DOHH2 (cell line): ENCODE data around the gene RPS14.
A peak's percentile ranks its signal among the peaks of the same experiment; 100 is the strongest.

Experiments used
- H3F3A ChIP-seq: fragments of 200-600 bp; sonication (generic), shearing (Covaris generic); 2 replicates; pipeline ENCODE4 v1.6.0; 2016; ENCODE audit warnings: antibody characterized with exemption, mild to moderate bottlenecking; ENCODE audit not compliant: control insufficient read depth, insufficient read depth
- H3K27ac ChIP-seq: fragments of 200-600 bp; sonication (generic); 2 replicates; pipeline ENCODE4 v1.5.1; 2014; ENCODE audit warnings: low read depth, mild to moderate bottlenecking, low read length, moderate library complexity
- H3K27me3 ChIP-seq: fragments of 200-600 bp; sonication (generic); 2 replicates; pipeline ENCODE4 v1.6.1; 2014; ENCODE audit warnings: mild to moderate bottlenecking, low read length, mixed read lengths; ENCODE audit not compliant: control insufficient read depth
- H3K36me3 ChIP-seq: fragments of 200-600 bp; sonication (generic); 2 replicates; pipeline ENCODE4 v1.6.1; 2014; ENCODE audit warnings: mild to moderate bottlenecking, low read length, moderate library complexity, mixed read lengths; ENCODE audit not compliant: control insufficient read depth
- H3K4me1 ChIP-seq: fragments of 200-600 bp; sonication (generic); 2 replicates; pipeline ENCODE4 v1.6.1; 2014; ENCODE audit warnings: mild to moderate bottlenecking, low read length, mixed read lengths; ENCODE audit not compliant: control insufficient read depth
- H3K4me2 ChIP-seq: fragments of 200-600 bp; sonication (generic); 2 replicates; pipeline ENCODE4 v1.6.0; 2014; ENCODE audit warnings: mild to moderate bottlenecking, low read length, moderate library complexity
- H3K4me3 ChIP-seq: fragments of 200-600 bp; sonication (generic); 2 replicates; pipeline ENCODE4 v1.5.1; 2014; ENCODE audit warnings: mild to moderate bottlenecking, low read length, mixed read lengths
- H3K79me2 ChIP-seq: fragments of 200-600 bp; sonication (generic); 2 replicates; pipeline ENCODE4 v1.6.1; 2014; ENCODE audit warnings: mild to moderate bottlenecking, low read length, mixed read lengths; ENCODE audit not compliant: control insufficient read depth
- H3K9me2 ChIP-seq: fragments of 200-600 bp; sonication (generic); replicated peaks from 2 replicates; pipeline ENCODE4 v1.6.1; 2014; ENCODE audit warnings: mild to moderate bottlenecking, low read length, mixed read lengths; ENCODE audit not compliant: control insufficient read depth
- H3K9me3 ChIP-seq: fragments of 200-600 bp; sonication (generic); 2 replicates; pipeline ENCODE4 v1.6.1; 2014; ENCODE audit warnings: antibody characterized with exemption, low read length, mixed read lengths; ENCODE audit not compliant: control insufficient read depth, insufficient read depth
- H4K20me1 ChIP-seq: fragments of 200-600 bp; sonication (generic); 2 replicates; pipeline ENCODE4 v1.6.0; 2014; ENCODE audit warnings: low read depth, mild to moderate bottlenecking, antibody characterized with exemption, low read length, moderate library complexity; ENCODE audit not compliant: control insufficient read depth, insufficient read depth
- EZH2phosphoT487 ChIP-seq: fragments of 200-600 bp; sonication (generic); IDR thresholded peaks from 2 replicates; pipeline ENCODE4 v1.6.1; 2017; ENCODE audit warnings: borderline replicate concordance, mild to moderate bottlenecking, antibody characterized with exemption, low read length, moderate library complexity, mixed read lengths
- TF ChIP-seq, protein P1 (sequence below): fragments of 200-600 bp; sonication (generic); IDR thresholded peaks from one replicate; pipeline ENCODE4 v1.5.1; 2014; ENCODE audit warnings: antibody characterized with exemption, mild to moderate bottlenecking, low read depth, low read length; ENCODE audit not compliant: poor library complexity, severe bottlenecking

Gene RPS14

GRCh38 chr5:150398722-150399523, 50.6 kb downstream of the RPS14 start:
- no peaks in the 10 kb centered on the region for H3K27me3 ChIP-seq
- H3K4me2 ChIP-seq = peak overlapping the region; percentile 20
- H3K9me2 ChIP-seq = no peaks in the 10 kb centered on the region
- H3K9me3 ChIP-seq = no peaks in the 10 kb centered on the region
- peaks cover 26% of the 10 kb centered on the region for H3K4me1 ChIP-seq
- peaks cover 4% of the 10 kb centered on the region; the same call in 1 of the 2 replicates for H4K20me1 ChIP-seq
- peaks cover 94% of the 10 kb centered on the region for H3K36me3 ChIP-seq
- TF ChIP-seq, protein P1, sequence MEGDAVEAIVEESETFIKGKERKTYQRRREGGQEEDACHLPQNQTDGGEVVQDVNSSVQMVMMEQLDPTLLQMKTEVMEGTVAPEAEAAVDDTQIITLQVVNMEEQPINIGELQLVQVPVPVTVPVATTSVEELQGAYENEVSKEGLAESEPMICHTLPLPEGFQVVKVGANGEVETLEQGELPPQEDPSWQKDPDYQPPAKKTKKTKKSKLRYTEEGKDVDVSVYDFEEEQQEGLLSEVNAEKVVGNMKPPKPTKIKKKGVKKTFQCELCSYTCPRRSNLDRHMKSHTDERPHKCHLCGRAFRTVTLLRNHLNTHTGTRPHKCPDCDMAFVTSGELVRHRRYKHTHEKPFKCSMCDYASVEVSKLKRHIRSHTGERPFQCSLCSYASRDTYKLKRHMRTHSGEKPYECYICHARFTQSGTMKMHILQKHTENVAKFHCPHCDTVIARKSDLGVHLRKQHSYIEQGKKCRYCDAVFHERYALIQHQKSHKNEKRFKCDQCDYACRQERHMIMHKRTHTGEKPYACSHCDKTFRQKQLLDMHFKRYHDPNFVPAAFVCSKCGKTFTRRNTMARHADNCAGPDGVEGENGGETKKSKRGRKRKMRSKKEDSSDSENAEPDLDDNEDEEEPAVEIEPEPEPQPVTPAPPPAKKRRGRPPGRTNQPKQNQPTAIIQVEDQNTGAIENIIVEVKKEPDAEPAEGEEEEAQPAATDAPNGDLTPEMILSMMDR = peak; percentile 97
- TF ChIP-seq EZH2phosphoT487 = no peak
- peak overlapping the region; percentile 30; the same call in 1 of the 2 replicates for H3K27ac ChIP-seq
- peaks cover 61% of the 10 kb centered on the region for H3F3A ChIP-seq
- H3K4me3 ChIP-seq = no peak overlapping the region
- no peaks in the 10 kb centered on the region for H3K79me2 ChIP-seq

GRCh38 chr5:150397782-150398721, 51.5 kb downstream of the RPS14 start:
- Histone ChIP-seq H3K4me3 (no peak overlapping the region), H3F3A (peaks cover 54% of the 10 kb centered on the region), H3K36me3 (peaks cover 94% of the 10 kb centered on the region), H3K79me2 (no peaks in the 10 kb centered on the region), H3K27me3 (no peaks in the 10 kb centered on the region), H3K4me1 (peaks cover 24% of the 10 kb centered on the region), H4K20me1 (peaks cover 4% of the 10 kb centered on the region; the same call in 1 of the 2 replicates), H3K9me2 (no peaks in the 10 kb centered on the region), H3K4me2 (peak overlapping the region; percentile 5; the same call in 1 of the 2 replicates), H3K9me3 (no peaks in the 10 kb centered on the region), H3K27ac (0 out of 2 replicates have a peak overlapping the region, but pooled peaks have one; percentile 14)
- TF ChIP-seq EZH2phosphoT487 = no peak
- TF ChIP-seq, protein P1 = peak; percentile 31

DNA sequence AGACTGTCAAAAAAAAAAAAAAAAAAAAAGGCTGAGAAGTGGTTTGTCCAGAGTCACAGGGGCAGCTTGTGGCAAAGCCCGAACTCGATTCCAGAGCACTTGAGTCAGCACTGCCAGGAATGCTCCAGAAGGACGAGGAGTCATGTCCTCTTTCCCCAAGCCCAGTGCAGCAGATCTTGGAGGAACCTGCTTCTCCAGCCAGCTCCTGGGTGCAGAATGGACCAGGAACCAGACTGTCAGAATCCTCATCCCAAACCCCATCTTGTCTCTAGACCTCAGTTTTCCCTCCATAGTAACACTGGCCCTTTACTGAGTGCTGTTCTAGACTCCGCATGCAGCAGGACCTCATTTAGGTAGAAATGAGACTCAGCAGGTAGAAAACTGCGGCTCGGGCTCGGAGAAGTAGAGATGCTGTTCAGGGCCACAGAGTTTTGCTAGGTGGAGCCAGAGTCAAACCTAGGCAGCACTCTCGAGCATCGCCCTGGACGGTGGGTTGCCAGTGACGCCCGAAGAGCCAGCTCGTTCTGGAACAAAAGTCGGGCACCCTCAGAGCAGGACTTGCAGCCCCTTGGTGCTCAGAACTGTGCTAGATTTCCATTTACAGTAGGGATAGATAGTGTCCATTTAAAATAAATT, 52.3 kb downstream of the RPS14 start:
- H3K27me3 ChIP-seq = no peaks in the 10 kb centered on the region
- no peak overlapping the region for H3K4me2 ChIP-seq
- no peaks in the 10 kb centered on the region for H3K9me2 ChIP-seq
- H3K36me3 ChIP-seq = peaks cover 94% of the 10 kb centered on the region
- H3F3A ChIP-seq = peaks cover 46% of the 10 kb centered on the region
- peaks cover 4% of the 10 kb centered on the region; the same call in 1 of the 2 replicates for H4K20me1 ChIP-seq
- no peaks in the 10 kb centered on the region for H3K9me3 ChIP-seq
- no peak overlapping the region for H3K4me3 ChIP-seq
- H3K4me1 ChIP-seq = peaks cover 23% of the 10 kb centered on the region
- TF ChIP-seq, protein P1 = no peak
- no peak for TF ChIP-seq EZH2phosphoT487
- H3K79me2 ChIP-seq = no peaks in the 10 kb centered on the region
- H3K27ac ChIP-seq = no peak overlapping the region
